ENCODE measurements around the gene C10orf90.

GRCh38 chr10:126392068-126392467, 278.4 kb downstream of the C10orf90 start:
- TF ChIP-seq POLR2A (IDR thresholded peaks at IDR 0.05; ENCODE audit: extremely low read depth, insufficient read length) (no peak), MAX (IDR thresholded peaks at IDR 0.05; ENCODE audit: low read depth, low read length) (no peak), CTCF (IDR thresholded peaks at IDR 0.05; ENCODE audit: low read depth, low read length) (no peak)
